ENCODE results near the gene ARSB.
A peak's percentile ranks its signal among the peaks of the same experiment; 100 is the strongest.

The ARSB gene

GRCh38 chr5:78783434-78784130 is 201.5 kb downstream of the ARSB start:
- no peak overlapping the region for H3K4me3 ChIP-seq
- no peaks in the 10 kb centered on the region for H3K36me3 ChIP-seq (replicated peaks)
- H3K4me1 ChIP-seq: peaks cover 4% of the 10 kb centered on the region
- in situ Hi-C loops (cut with MboI; ENCODE audit: low sequenced_read_pairs): no loop called here
- no peaks in the 10 kb centered on the region for H3K27me3 ChIP-seq (ENCODE audit: low read depth)
- no peak for DNase-seq (ENCODE audit: low spot score in 2 of 2)
- no peaks in the 10 kb centered on the region for H3K9me3 ChIP-seq

- in situ Hi-C loops (cut with MboI; ENCODE audit: low sequenced_read_pairs): no loop called here
- no peaks in the 10 kb centered on the region for H3K36me3 ChIP-seq (replicated peaks)
- no peaks in the 10 kb centered on the region for H3K27me3 ChIP-seq (ENCODE audit: low read depth)
- no peak overlapping the region for H3K4me3 ChIP-seq
- H3K9me3 ChIP-seq: no peaks in the 10 kb centered on the region
- DNase-seq (ENCODE audit: low spot score in 2 of 2): no peak
- peaks cover 4% of the 10 kb centered on the region for H3K4me1 ChIP-seq
Observed at GRCh38 chr5:78782728-78783127, 202.4 kb downstream of the ARSB start.

GRCh38 chr5:78781611-78782286 is 203.4 kb downstream of the ARSB start:
- Histone ChIP-seq H3K4me1 (peaks cover 4% of the 10 kb centered on the region), H3K4me3 (no peak overlapping the region), H3K9me3 (no peaks in the 10 kb centered on the region), H3K36me3 (replicated peaks) (no peaks in the 10 kb centered on the region), H3K27me3 (ENCODE audit: low read depth) (no peaks in the 10 kb centered on the region)
- no peak for DNase-seq (ENCODE audit: low spot score in 2 of 2)
- in situ Hi-C loops (cut with MboI; ENCODE audit: low sequenced_read_pairs): no loop called here

GRCh38 chr5:78779771-78780616 is 205.1 kb downstream of the ARSB start:
- in situ Hi-C loops (cut with MboI; ENCODE audit: low sequenced_read_pairs): no loop called here
- H3K4me3 ChIP-seq: no peak overlapping the region
- H3K4me1 ChIP-seq: peaks cover 4% of the 10 kb centered on the region
- H3K27me3 ChIP-seq (ENCODE audit: low read depth): no peaks in the 10 kb centered on the region
- H3K36me3 ChIP-seq (replicated peaks): no peaks in the 10 kb centered on the region
- H3K9me3 ChIP-seq: no peaks in the 10 kb centered on the region
- DNase-seq (ENCODE audit: low spot score in 2 of 2): peak; percentile 27 to 37

- H3K27me3 ChIP-seq (ENCODE audit: low read depth): no peaks in the 10 kb centered on the region
- no peaks in the 10 kb centered on the region for H3K36me3 ChIP-seq (replicated peaks)
- no peak for DNase-seq (ENCODE audit: low spot score in 2 of 2)
- no peak overlapping the region for H3K4me3 ChIP-seq
- peaks cover 4% of the 10 kb centered on the region for H3K4me1 ChIP-seq
- no peaks in the 10 kb centered on the region for H3K9me3 ChIP-seq
- in situ Hi-C loops (cut with MboI; ENCODE audit: low sequenced_read_pairs): no loop called here
Observed at GRCh38 chr5:78779262-78779661, 205.8 kb downstream of the ARSB start.

- Histone ChIP-seq H3K27me3 (ENCODE audit: low read depth) (no peaks in the 10 kb centered on the region), H3K36me3 (replicated peaks) (no peaks in the 10 kb centered on the region), H3K4me3 (no peak overlapping the region), H3K9me3 (no peaks in the 10 kb centered on the region), H3K4me1 (peaks cover 4% of the 10 kb centered on the region)
- in situ Hi-C loops (cut with MboI; ENCODE audit: low sequenced_read_pairs): no loop called here
- DNase-seq (ENCODE audit: low spot score in 2 of 2): no peak
Observed at GRCh38 chr5:78778538-78778937, 206.6 kb downstream of the ARSB start.

GRCh38 chr5:78777901-78778300 is 207.2 kb downstream of the ARSB start:
- no peaks in the 10 kb centered on the region for H3K9me3 ChIP-seq
- H3K36me3 ChIP-seq (replicated peaks): no peaks in the 10 kb centered on the region
- in situ Hi-C loops (cut with MboI; ENCODE audit: low sequenced_read_pairs): no loop called here
- H3K4me1 ChIP-seq: peaks cover 4% of the 10 kb centered on the region
- no peak overlapping the region for H3K4me3 ChIP-seq
- no peak for DNase-seq (ENCODE audit: low spot score in 2 of 2)
- no peaks in the 10 kb centered on the region for H3K27me3 ChIP-seq (ENCODE audit: low read depth)

- no peaks in the 10 kb centered on the region for H3K27me3 ChIP-seq (ENCODE audit: low read depth)
- peaks cover 4% of the 10 kb centered on the region for H3K4me1 ChIP-seq
- no peaks in the 10 kb centered on the region for H3K36me3 ChIP-seq (replicated peaks)
- H3K9me3 ChIP-seq: no peaks in the 10 kb centered on the region
- DNase-seq (ENCODE audit: low spot score in 2 of 2): no peak
- H3K4me3 ChIP-seq: no peak overlapping the region
- in situ Hi-C loops (cut with MboI; ENCODE audit: low sequenced_read_pairs): no loop called here
Observed at GRCh38 chr5:78776637-78777036, 208.5 kb downstream of the ARSB start.

- Histone ChIP-seq H3K9me3 (no peaks in the 10 kb centered on the region), H3K4me1 (no peaks in the 10 kb centered on the region; the same call in 1 of the 2 replicates), H3K4me3 (no peak overlapping the region), H3K36me3 (replicated peaks) (no peaks in the 10 kb centered on the region), H3K27me3 (ENCODE audit: low read depth) (no peaks in the 10 kb centered on the region)
- in situ Hi-C loops (cut with MboI; ENCODE audit: low sequenced_read_pairs): no loop called here
- DNase-seq (ENCODE audit: low spot score in 2 of 2): no peak
Observed at GRCh38 chr5:78773655-78774054, 211.5 kb downstream of the ARSB start.

- in situ Hi-C loops (cut with MboI; ENCODE audit: low sequenced_read_pairs): no loop called here
- Histone ChIP-seq H3K27me3 (ENCODE audit: low read depth) (no peaks in the 10 kb centered on the region), H3K9me3 (no peaks in the 10 kb centered on the region), H3K36me3 (replicated peaks) (no peaks in the 10 kb centered on the region), H3K4me3 (no peak overlapping the region), H3K4me1 (no peaks in the 10 kb centered on the region; the same call in 1 of the 2 replicates)
- no peak for DNase-seq (ENCODE audit: low spot score in 2 of 2)
Observed at GRCh38 chr5:78771260-78772205, 213.6 kb downstream of the ARSB start.

- no peaks in the 10 kb centered on the region for H3K27me3 ChIP-seq (ENCODE audit: low read depth)
- no peaks in the 10 kb centered on the region for H3K36me3 ChIP-seq (replicated peaks)
- no peaks in the 10 kb centered on the region for H3K9me3 ChIP-seq
- H3K4me3 ChIP-seq: no peak overlapping the region
- DNase-seq (ENCODE audit: low spot score in 2 of 2): no peak
- in situ Hi-C loops (cut with MboI; ENCODE audit: low sequenced_read_pairs): no loop called here
- peaks cover 10% of the 10 kb centered on the region for H3K4me1 ChIP-seq
Observed at GRCh38 chr5:78768781-78769380, 216.2 kb downstream of the ARSB start.

GRCh38 chr5:78766412-78766762 is 218.7 kb downstream of the ARSB start:
- no peaks in the 10 kb centered on the region for H3K9me3 ChIP-seq
- H3K27me3 ChIP-seq (ENCODE audit: low read depth): no peaks in the 10 kb centered on the region
- peaks cover 10% of the 10 kb centered on the region for H3K4me1 ChIP-seq
- DNase-seq (ENCODE audit: low spot score in 2 of 2): no peak
- H3K36me3 ChIP-seq (replicated peaks): no peaks in the 10 kb centered on the region
- no peak overlapping the region for H3K4me3 ChIP-seq
- in situ Hi-C loops (cut with MboI; ENCODE audit: low sequenced_read_pairs): no loop called here

Measured in HAP-1 (cell line).